ENCODE data around the gene LRP1.

The LRP1 gene

DNA sequence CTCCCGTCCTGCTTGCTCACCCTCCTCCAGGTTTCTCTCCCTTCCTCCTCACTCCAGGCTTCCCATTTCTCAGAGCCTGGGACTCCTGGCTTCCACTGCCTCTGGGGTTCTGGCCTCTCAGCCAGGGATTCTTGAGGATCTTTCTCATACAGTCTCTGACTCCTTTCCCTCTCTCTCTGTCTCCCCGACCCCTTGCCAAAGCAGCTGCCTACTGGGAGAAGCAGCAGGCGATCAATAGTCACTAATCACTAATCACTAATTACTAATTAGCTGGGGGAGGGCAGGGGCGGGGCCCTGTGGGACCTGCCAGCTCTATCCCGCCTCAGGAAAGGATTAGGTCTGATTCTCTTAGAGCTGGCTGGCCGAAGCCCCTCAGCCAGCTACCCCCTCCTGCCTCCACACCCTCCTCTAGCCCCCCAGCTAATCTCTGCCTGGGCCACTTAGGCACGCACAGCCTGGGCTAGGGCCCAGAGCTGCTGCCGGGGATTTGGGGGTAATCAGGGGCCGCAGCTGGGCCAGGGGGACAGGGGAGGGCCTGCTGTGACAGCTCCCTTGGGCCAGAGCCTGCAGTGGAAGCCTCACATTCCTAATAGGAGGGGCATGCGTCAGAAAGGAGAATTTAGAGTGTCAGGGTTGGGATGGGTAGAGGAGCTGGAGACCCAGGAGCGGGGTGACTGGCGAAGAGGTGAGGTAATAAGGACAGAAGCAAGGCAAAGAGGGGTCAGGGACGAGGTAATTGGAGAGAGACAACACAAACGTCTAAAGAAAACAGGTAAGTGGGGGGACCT lies 91.1 kb downstream of the LRP1 start:
- Histone ChIP-seq H3K27ac (replicated peaks) (no peak overlapping the region), H3K4me3 (replicated peaks; ENCODE audit: insufficient read depth, low read length) (no peak overlapping the region), H3K27me3 (ENCODE audit: insufficient read depth, poor library complexity, severe bottlenecking) (peaks cover 91% of the 10 kb centered on the region)
- TF ChIP-seq POLR2AphosphoS5 (IDR thresholded peaks at IDR 0.05; ENCODE audit: low read depth): no peak
- TF ChIP-seq REST (IDR thresholded peaks at IDR 0.05; ENCODE audit: insufficient replicate concordance, low read depth): no peak
- no peak for TF ChIP-seq SPI1 (IDR thresholded peaks at IDR 0.05; ENCODE audit: borderline replicate concordance, low read depth)
- TF ChIP-seq, protein P1, sequence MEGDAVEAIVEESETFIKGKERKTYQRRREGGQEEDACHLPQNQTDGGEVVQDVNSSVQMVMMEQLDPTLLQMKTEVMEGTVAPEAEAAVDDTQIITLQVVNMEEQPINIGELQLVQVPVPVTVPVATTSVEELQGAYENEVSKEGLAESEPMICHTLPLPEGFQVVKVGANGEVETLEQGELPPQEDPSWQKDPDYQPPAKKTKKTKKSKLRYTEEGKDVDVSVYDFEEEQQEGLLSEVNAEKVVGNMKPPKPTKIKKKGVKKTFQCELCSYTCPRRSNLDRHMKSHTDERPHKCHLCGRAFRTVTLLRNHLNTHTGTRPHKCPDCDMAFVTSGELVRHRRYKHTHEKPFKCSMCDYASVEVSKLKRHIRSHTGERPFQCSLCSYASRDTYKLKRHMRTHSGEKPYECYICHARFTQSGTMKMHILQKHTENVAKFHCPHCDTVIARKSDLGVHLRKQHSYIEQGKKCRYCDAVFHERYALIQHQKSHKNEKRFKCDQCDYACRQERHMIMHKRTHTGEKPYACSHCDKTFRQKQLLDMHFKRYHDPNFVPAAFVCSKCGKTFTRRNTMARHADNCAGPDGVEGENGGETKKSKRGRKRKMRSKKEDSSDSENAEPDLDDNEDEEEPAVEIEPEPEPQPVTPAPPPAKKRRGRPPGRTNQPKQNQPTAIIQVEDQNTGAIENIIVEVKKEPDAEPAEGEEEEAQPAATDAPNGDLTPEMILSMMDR (IDR thresholded peaks at IDR 0.05; ENCODE audit: insufficient read depth, low read length): no peak
- TF ChIP-seq GABPA (IDR thresholded peaks at IDR 0.05; ENCODE audit: low read depth): no peak
- DNase-seq (ENCODE audit: low read depth in 1 of 2, low spot score in 1 of 2): no peak

DNA sequence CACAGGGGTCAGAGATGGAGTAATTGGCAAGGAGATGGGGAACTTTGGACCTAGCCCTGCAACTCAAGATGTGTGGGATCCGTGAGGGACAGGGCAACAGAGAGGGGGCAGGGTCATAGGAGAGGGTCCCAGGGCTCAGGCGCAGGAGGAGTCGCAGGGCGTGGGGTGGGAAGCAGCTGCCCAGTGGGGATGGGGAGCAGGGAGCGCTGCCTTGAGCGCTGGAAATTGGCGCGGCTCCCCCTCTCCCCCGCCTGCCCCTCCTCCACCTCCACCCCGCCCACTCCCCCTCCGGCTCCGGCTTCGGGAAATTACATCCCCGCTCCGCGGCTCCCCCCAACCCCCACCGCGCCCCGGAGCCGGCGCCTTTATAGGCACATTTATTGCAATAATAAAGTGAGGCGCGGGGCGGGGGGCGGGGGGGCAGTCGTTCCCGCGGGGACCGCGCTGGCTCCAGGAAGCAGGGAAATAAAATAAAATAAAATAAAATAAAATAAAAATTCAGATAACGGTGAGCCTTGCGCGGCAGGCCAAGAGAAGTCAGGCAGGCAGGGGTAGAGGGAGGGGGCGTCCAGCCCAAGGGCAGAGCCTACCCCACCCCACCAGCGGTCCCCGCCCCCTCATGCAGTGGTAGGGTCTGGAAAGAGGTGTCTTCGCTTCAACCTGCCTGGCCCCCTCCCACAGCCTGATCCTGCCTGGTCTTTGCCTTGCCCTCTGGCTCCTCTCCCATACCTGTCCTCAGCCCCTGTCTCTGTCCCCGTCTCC lies 91.9 kb downstream of the LRP1 start:
- Histone ChIP-seq H3K27ac (replicated peaks) (no peak overlapping the region), H3K4me3 (replicated peaks; ENCODE audit: insufficient read depth, low read length) (no peak overlapping the region), H3K27me3 (ENCODE audit: insufficient read depth, poor library complexity, severe bottlenecking) (peaks cover 89% of the 10 kb centered on the region)
- DNase-seq (ENCODE audit: low read depth in 1 of 2, low spot score in 1 of 2): no peak
- no peak for TF ChIP-seq POLR2AphosphoS5 (IDR thresholded peaks at IDR 0.05; ENCODE audit: low read depth)
- TF ChIP-seq, protein P1 (IDR thresholded peaks at IDR 0.05; ENCODE audit: insufficient read depth, low read length): no peak
- TF ChIP-seq GABPA (IDR thresholded peaks at IDR 0.05; ENCODE audit: low read depth): no peak
- TF ChIP-seq REST (IDR thresholded peaks at IDR 0.05; ENCODE audit: insufficient replicate concordance, low read depth): no peak
- TF ChIP-seq SPI1 (IDR thresholded peaks at IDR 0.05; ENCODE audit: borderline replicate concordance, low read depth): no peak

GRCh38 chr12:57220770-57221168 lies 92.5 kb downstream of the LRP1 start:
- H3K27me3 ChIP-seq (ENCODE audit: insufficient read depth, poor library complexity, severe bottlenecking): peaks cover 88% of the 10 kb centered on the region
- no peak overlapping the region for H3K27ac ChIP-seq (replicated peaks)
- no peak overlapping the region for H3K4me3 ChIP-seq (replicated peaks; ENCODE audit: insufficient read depth, low read length)

More at GRCh38 chr12:57220770-57221168, 92.5 kb downstream of the LRP1 start:
- TF ChIP-seq SPI1 (IDR thresholded peaks at IDR 0.05; ENCODE audit: borderline replicate concordance, low read depth): no peak
- no peak for TF ChIP-seq REST (IDR thresholded peaks at IDR 0.05; ENCODE audit: insufficient replicate concordance, low read depth)
- TF ChIP-seq POLR2AphosphoS5 (IDR thresholded peaks at IDR 0.05; ENCODE audit: low read depth): no peak
- TF ChIP-seq GABPA (IDR thresholded peaks at IDR 0.05; ENCODE audit: low read depth): no peak
- TF ChIP-seq, protein P1 (IDR thresholded peaks at IDR 0.05; ENCODE audit: insufficient read depth, low read length): no peak
- DNase-seq (ENCODE audit: low read depth in 1 of 2, low spot score in 1 of 2): no peak
